ENCODE results near the gene LIPH. TPM values are rescaled to one million over a fixed set of nuclear protein-coding genes. Genes with fewer than 3 reads are reported as not detected.

LIPH gene
- total and polyA plus RNA-seq, 10 of the 15 experiments (the other 5 are each of a cell fraction or from before 2014, with no cell fraction given): 2.2 to 11.1 (median 5.4) TPM

DNA sequence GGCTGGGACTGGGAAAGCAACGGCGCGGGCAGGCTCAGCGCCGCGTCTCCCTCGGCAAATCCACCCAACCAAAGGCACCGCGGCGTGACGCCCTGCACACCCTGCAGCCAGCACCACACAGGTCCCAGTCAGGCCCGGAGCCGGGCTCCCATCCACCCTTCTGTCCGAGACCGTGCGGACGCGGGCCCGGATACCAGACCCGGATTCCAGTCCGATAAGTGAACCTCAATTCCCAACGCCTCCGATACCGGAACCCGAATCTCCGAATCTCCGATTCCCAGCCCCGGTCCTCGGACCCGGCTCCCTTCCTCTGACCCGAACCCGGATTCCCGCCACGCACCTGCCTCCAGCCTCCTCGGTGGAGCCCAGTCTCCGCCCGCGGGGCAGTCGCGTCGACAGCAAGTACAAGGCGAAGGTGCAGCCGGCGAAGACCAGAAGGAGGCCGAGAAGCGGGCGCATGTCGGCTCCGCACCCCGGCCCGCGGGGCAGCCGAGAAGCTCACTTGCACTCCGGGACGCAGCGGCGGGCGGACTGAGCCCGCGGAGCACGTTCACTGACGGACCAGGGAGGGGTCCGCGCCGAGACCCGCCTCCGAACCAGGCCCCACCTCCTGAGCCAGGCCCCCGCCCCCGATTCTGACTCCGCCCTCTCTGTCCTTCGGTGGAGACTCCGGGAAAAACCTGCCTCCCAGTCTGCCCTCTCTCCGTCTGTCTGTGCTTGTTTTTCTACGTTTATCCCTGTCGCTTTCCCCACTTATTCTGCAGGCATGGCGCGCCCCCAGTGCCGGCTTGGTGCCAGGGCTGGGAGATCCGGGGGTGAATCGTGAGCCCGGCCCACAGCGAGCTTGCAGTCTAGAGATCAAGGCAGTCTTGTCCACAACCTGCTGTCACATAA is 53.6 kb downstream of the LIPH start, which contains the start of gene TMEM41A (continued):
- TF ChIP-seq, protein P1, sequence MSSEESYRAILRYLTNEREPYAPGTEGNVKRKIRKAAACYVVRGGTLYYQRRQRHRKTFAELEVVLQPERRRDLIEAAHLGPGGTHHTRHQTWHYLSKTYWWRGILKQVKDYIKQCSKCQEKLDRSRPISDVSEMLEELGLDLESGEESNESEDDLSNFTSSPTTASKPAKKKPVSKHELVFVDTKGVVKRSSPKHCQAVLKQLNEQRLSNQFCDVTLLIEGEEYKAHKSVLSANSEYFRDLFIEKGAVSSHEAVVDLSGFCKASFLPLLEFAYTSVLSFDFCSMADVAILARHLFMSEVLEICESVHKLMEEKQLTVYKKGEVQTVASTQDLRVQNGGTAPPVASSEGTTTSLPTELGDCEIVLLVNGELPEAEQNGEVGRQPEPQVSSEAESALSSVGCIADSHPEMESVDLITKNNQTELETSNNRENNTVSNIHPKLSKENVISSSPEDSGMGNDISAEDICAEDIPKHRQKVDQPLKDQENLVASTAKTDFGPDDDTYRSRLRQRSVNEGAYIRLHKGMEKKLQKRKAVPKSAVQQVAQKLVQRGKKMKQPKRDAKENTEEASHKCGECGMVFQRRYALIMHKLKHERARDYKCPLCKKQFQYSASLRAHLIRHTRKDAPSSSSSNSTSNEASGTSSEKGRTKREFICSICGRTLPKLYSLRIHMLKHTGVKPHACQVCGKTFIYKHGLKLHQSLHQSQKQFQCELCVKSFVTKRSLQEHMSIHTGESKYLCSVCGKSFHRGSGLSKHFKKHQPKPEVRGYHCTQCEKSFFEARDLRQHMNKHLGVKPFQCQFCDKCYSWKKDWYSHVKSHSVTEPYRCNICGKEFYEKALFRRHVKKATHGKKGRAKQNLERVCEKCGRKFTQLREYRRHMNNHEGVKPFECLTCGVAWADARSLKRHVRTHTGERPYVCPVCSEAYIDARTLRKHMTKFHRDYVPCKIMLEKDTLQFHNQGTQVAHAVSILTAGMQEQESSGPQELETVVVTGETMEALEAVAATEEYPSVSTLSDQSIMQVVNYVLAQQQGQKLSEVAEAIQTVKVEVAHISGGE (CRISPR knock-in tag; IDR thresholded peaks at IDR 0.05): peak; percentile 99
- TF ChIP-seq ZNF384 (IDR thresholded peaks at IDR 0.05; ENCODE audit: borderline replicate concordance, low read depth, low read length): no peak
- TF ChIP-seq JUNB (IDR thresholded peaks at IDR 0.05): no peak
- peak; percentile 94 for TF ChIP-seq IKZF1 (conservative IDR thresholded peaks at IDR 0.05)
- TF ChIP-seq ESRRA (IDR thresholded peaks at IDR 0.05; ENCODE audit: low read length): peak; percentile 77; the same call in 1 of the 2 replicates
- TF ChIP-seq, protein P2, sequence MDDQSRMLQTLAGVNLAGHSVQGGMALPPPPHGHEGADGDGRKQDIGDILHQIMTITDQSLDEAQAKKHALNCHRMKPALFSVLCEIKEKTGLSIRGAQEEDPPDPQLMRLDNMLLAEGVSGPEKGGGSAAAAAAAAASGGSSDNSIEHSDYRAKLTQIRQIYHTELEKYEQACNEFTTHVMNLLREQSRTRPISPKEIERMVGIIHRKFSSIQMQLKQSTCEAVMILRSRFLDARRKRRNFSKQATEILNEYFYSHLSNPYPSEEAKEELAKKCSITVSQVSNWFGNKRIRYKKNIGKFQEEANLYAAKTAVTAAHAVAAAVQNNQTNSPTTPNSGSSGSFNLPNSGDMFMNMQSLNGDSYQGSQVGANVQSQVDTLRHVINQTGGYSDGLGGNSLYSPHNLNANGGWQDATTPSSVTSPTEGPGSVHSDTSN (IDR thresholded peaks at IDR 0.05; ENCODE audit: insufficient replicate concordance, low read depth, low read length): no peak
- TF ChIP-seq CHD2 (IDR thresholded peaks at IDR 0.05; ENCODE audit: borderline replicate concordance, low read depth, low read length): peak; percentile 74
- TF ChIP-seq, protein P3, sequence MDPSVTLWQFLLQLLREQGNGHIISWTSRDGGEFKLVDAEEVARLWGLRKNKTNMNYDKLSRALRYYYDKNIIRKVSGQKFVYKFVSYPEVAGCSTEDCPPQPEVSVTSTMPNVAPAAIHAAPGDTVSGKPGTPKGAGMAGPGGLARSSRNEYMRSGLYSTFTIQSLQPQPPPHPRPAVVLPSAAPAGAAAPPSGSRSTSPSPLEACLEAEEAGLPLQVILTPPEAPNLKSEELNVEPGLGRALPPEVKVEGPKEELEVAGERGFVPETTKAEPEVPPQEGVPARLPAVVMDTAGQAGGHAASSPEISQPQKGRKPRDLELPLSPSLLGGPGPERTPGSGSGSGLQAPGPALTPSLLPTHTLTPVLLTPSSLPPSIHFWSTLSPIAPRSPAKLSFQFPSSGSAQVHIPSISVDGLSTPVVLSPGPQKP (IDR thresholded peaks at IDR 0.05; ENCODE audit: low read depth, low read length): peak; percentile 65; the same call in 1 of the 2 replicates
- peak; percentile 77; the same call in 1 of the 2 replicates for TF ChIP-seq TARDBP (IDR thresholded peaks at IDR 0.05; ENCODE audit: borderline replicate concordance)
- peak; percentile 88; the same call in 1 of the 2 replicates for TF ChIP-seq TCF3 (IDR thresholded peaks at IDR 0.05; ENCODE audit: borderline replicate concordance, insufficient read depth, low read depth, low read length)
- TF ChIP-seq RCOR1 (conservative IDR thresholded peaks at IDR 0.05; ENCODE audit: low read depth, low read length): no peak
- 0 out of 2 replicates have a peak, but pooled peaks have one; percentile 16 for TF ChIP-seq JUND (IDR thresholded peaks at IDR 0.05; ENCODE audit: low read depth, low read length)
- TF ChIP-seq, protein P4, sequence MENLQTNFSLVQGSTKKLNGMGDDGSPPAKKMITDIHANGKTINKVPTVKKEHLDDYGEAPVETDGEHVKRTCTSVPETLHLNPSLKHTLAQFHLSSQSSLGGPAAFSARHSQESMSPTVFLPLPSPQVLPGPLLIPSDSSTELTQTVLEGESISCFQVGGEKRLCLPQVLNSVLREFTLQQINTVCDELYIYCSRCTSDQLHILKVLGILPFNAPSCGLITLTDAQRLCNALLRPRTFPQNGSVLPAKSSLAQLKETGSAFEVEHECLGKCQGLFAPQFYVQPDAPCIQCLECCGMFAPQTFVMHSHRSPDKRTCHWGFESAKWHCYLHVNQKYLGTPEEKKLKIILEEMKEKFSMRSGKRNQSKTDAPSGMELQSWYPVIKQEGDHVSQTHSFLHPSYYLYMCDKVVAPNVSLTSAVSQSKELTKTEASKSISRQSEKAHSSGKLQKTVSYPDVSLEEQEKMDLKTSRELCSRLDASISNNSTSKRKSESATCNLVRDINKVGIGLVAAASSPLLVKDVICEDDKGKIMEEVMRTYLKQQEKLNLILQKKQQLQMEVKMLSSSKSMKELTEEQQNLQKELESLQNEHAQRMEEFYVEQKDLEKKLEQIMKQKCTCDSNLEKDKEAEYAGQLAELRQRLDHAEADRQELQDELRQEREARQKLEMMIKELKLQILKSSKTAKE (IDR thresholded peaks at IDR 0.05; ENCODE audit: low read depth, poor library complexity, severe bottlenecking): no peak
- TF ChIP-seq, protein P5, sequence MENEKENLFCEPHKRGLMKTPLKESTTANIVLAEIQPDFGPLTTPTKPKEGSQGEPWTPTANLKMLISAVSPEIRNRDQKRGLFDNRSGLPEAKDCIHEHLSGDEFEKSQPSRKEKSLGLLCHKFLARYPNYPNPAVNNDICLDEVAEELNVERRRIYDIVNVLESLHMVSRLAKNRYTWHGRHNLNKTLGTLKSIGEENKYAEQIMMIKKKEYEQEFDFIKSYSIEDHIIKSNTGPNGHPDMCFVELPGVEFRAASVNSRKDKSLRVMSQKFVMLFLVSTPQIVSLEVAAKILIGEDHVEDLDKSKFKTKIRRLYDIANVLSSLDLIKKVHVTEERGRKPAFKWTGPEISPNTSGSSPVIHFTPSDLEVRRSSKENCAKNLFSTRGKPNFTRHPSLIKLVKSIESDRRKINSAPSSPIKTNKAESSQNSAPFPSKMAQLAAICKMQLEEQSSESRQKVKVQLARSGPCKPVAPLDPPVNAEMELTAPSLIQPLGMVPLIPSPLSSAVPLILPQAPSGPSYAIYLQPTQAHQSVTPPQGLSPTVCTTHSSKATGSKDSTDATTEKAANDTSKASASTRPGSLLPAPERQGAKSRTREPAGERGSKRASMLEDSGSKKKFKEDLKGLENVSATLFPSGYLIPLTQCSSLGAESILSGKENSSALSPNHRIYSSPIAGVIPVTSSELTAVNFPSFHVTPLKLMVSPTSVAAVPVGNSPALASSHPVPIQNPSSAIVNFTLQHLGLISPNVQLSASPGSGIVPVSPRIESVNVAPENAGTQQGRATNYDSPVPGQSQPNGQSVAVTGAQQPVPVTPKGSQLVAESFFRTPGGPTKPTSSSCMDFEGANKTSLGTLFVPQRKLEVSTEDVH (IDR thresholded peaks at IDR 0.05; ENCODE audit: low read depth, partially characterized antibody): no peak
- TF ChIP-seq RBBP5 (conservative IDR thresholded peaks at IDR 0.05): no peak
- TF ChIP-seq SPI1 (IDR thresholded peaks at IDR 0.05; ENCODE audit: borderline replicate concordance, insufficient read depth, low read depth, low read length): no peak
- TF ChIP-seq ATF7 (IDR thresholded peaks at IDR 0.05; ENCODE audit: low read depth): no peak

Data from GM12878 (cell line).